Activated naive CD4-positive, alpha-beta T cell treated with anti-CD3 and anti-CD28 coated beads, Interleukin-2, amount 50 U/mL, for 24 hours (primary cell): ENCODE measurements around the gene SEMA5A.
"Not testable (repeated sequence)": the region's sequence is repeated elsewhere in the genome, so short reads cannot be mapped to it uniquely, and the experiment has no call there.

Experiments used
- H3K27ac Mint-ChIP-seq: one replicate; pipeline ENCODE4 v1.8.0; 2021; ENCODE audit warnings: mild to moderate bottlenecking, mixed read lengths
- H3K27me3 Mint-ChIP-seq: one replicate; pipeline ENCODE4 v1.8.0; 2021; ENCODE audit warnings: mixed read lengths
- H3K36me3 Mint-ChIP-seq: one replicate; pipeline ENCODE4 v1.8.0; 2021; ENCODE audit warnings: mixed read lengths
- H3K4me1 Mint-ChIP-seq: one replicate; pipeline ENCODE4 v1.8.0; 2021; ENCODE audit warnings: mixed read lengths
- H3K4me3 Mint-ChIP-seq: one replicate; pipeline ENCODE4 v1.8.0; 2021; ENCODE audit warnings: mild to moderate bottlenecking, mixed read lengths
- H3K9me3 Mint-ChIP-seq: one replicate; pipeline ENCODE4 v1.8.0; 2021; ENCODE audit warnings: mixed read lengths

The SEMA5A gene

DNA sequence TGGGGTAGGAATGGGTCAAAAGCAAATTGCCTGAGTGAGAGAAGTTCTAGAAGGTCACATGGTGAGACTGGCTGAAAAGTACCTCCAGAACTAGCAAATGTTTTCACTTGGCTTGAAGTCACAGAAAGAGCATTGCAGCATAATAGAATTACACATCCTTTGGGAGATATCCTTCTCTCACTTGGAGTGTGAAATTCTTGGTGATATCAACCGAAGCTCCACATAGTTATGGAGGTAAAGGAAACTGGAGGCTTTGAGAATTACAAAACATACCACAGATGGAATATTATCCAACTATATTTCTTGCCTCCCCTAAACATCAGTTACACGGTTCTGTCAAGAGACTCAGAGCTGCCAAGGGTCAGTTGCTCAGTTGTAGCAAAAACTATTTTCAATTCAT lies 182.4 kb downstream of the SEMA5A start:
- Mint-ChIP-seq H3K4me1 (peaks cover 5% of the 10 kb centered on the region), H3K4me3 (no peak overlapping the region), H3K27me3 (peaks cover 2% of the 10 kb centered on the region), H3K9me3 (peaks cover 4% of the 10 kb centered on the region), H3K36me3 (peaks cover 3% of the 10 kb centered on the region), H3K27ac (no peak overlapping the region)

GRCh38 chr5:9363026-9363425 lies 182.8 kb downstream of the SEMA5A start:
- Mint-ChIP-seq H3K27ac (no peak overlapping the region), H3K4me1 (peaks cover 5% of the 10 kb centered on the region), H3K27me3 (peaks cover 2% of the 10 kb centered on the region), H3K36me3 (peaks cover 3% of the 10 kb centered on the region), H3K9me3 (peaks cover 4% of the 10 kb centered on the region), H3K4me3 (no peak overlapping the region)

DNA sequence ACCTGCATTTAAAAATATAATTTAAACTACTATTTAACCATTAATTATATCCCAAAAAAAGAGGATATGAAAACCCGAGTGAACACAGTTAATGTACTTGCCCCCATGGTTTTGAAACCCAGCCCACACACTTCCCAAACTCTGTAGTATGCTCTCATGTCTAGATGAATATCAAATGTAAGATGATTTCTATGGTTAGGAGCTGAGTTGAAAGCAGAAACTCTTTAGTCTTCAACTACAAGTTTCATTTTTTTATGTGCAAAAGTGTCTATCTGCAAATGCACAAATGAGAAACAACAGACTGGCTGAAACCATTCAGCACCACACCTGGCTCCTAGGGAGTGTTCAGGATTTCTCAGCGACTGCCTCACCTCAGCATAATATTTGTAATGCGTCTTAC lies 183.3 kb downstream of the SEMA5A start:
- H3K4me1 Mint-ChIP-seq = peaks cover 5% of the 10 kb centered on the region
- H3K9me3 Mint-ChIP-seq = peaks cover 4% of the 10 kb centered on the region
- H3K27me3 Mint-ChIP-seq = peaks cover 2% of the 10 kb centered on the region
- H3K27ac Mint-ChIP-seq = no peak overlapping the region
- no peak overlapping the region for H3K4me3 Mint-ChIP-seq
- peaks cover 3% of the 10 kb centered on the region for H3K36me3 Mint-ChIP-seq

DNA sequence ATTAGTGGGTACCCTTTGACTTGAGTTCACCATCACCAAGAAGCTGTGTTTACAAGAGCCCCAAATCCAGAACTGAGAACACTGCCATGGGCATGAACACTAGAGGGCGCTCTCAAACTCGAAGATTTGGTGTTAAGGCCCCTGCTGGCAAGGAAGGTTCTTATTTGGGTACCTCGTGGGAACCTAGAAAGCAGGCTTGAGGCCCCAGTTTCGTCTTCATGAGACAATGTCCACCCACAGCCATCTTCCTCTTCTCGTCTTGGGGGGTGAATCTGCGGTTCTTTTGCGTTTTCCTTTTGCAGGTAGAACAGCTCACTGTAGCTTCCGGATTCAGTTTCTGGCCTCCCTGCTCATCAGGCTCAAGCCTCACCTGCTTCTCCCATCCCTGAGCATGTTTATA lies 184.0 kb downstream of the SEMA5A start:
- Mint-ChIP-seq H3K36me3 (peaks cover 3% of the 10 kb centered on the region), H3K4me3 (no peak overlapping the region), H3K27ac (no peak overlapping the region), H3K27me3 (peaks cover 2% of the 10 kb centered on the region), H3K4me1 (peaks cover 5% of the 10 kb centered on the region), H3K9me3 (peaks cover 4% of the 10 kb centered on the region)

GRCh38 chr5:9358961-9359685 lies 186.8 kb downstream of the SEMA5A start:
- Mint-ChIP-seq H3K27me3 (peaks cover 2% of the 10 kb centered on the region), H3K36me3 (peaks cover 3% of the 10 kb centered on the region), H3K4me3 (no peak overlapping the region), H3K27ac (no peak overlapping the region), H3K4me1 (peaks cover 5% of the 10 kb centered on the region), H3K9me3 (peaks cover 4% of the 10 kb centered on the region)

- Mint-ChIP-seq H3K4me3 (no peak overlapping the region), H3K9me3 (peaks cover under 1% of the 10 kb centered on the region), H3K4me1 (no peaks in the 10 kb centered on the region), H3K27ac (no peak overlapping the region), H3K36me3 (peaks cover under 1% of the 10 kb centered on the region), H3K27me3 (peaks cover under 1% of the 10 kb centered on the region)
Measured at GRCh38 chr5:9356351-9356825, 189.5 kb downstream of the SEMA5A start.

GRCh38 chr5:9354336-9355081 lies 191.4 kb downstream of the SEMA5A start:
- no peaks in the 10 kb centered on the region for H3K36me3 Mint-ChIP-seq
- no peak overlapping the region for H3K4me3 Mint-ChIP-seq
- no peaks in the 10 kb centered on the region for H3K27me3 Mint-ChIP-seq
- H3K9me3 Mint-ChIP-seq = no peaks in the 10 kb centered on the region
- no peaks in the 10 kb centered on the region for H3K4me1 Mint-ChIP-seq
- no peak overlapping the region for H3K27ac Mint-ChIP-seq

DNA sequence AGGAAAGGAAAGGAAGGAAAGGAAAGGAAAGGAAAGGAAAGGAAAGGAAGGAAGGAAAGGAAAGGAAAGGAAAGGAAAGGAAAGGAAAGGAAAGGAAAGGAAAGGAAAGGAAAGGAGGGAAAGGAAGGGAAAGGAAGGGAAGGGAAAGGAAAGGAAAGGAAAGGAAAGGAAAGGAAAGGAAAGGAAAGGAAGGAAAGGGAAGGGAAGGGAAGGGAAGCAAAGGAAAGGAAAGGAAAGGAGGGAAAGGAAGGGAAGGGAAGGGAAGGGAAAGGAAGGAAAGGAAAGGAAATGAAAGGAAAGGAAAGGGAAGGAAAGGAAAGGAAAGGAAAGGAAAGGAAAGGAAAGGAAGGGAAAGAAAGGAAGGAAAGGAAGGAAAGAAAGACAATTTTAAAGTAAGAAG lies 192.8 kb downstream of the SEMA5A start:
- not testable (repeated sequence) for H3K27me3 Mint-ChIP-seq, H3K4me3 Mint-ChIP-seq, H3K4me1 Mint-ChIP-seq, H3K27ac Mint-ChIP-seq, H3K36me3 Mint-ChIP-seq, H3K9me3 Mint-ChIP-seq

- no peaks in the 10 kb centered on the region for H3K27me3 Mint-ChIP-seq
- no peak overlapping the region for H3K27ac Mint-ChIP-seq
- H3K9me3 Mint-ChIP-seq = no peaks in the 10 kb centered on the region
- no peaks in the 10 kb centered on the region for H3K4me1 Mint-ChIP-seq
- no peak overlapping the region for H3K4me3 Mint-ChIP-seq
- no peaks in the 10 kb centered on the region for H3K36me3 Mint-ChIP-seq
Measured at GRCh38 chr5:9351546-9351945, 194.3 kb downstream of the SEMA5A start.

- no peak overlapping the region for H3K4me3 Mint-ChIP-seq
- no peaks in the 10 kb centered on the region for H3K27me3 Mint-ChIP-seq
- no peaks in the 10 kb centered on the region for H3K36me3 Mint-ChIP-seq
- no peaks in the 10 kb centered on the region for H3K4me1 Mint-ChIP-seq
- no peaks in the 10 kb centered on the region for H3K9me3 Mint-ChIP-seq
- no peak overlapping the region for H3K27ac Mint-ChIP-seq
Measured at GRCh38 chr5:9350301-9350797, 195.5 kb downstream of the SEMA5A start.

GRCh38 chr5:9348401-9348996 lies 197.4 kb downstream of the SEMA5A start:
- H3K27ac Mint-ChIP-seq = no peak overlapping the region
- no peak overlapping the region for H3K4me3 Mint-ChIP-seq
- H3K9me3 Mint-ChIP-seq = no peaks in the 10 kb centered on the region
- no peaks in the 10 kb centered on the region for H3K4me1 Mint-ChIP-seq
- no peaks in the 10 kb centered on the region for H3K36me3 Mint-ChIP-seq
- no peaks in the 10 kb centered on the region for H3K27me3 Mint-ChIP-seq

GRCh38 chr5:9347541-9348295 lies 198.2 kb downstream of the SEMA5A start:
- H3K36me3 Mint-ChIP-seq = no peaks in the 10 kb centered on the region

DNA sequence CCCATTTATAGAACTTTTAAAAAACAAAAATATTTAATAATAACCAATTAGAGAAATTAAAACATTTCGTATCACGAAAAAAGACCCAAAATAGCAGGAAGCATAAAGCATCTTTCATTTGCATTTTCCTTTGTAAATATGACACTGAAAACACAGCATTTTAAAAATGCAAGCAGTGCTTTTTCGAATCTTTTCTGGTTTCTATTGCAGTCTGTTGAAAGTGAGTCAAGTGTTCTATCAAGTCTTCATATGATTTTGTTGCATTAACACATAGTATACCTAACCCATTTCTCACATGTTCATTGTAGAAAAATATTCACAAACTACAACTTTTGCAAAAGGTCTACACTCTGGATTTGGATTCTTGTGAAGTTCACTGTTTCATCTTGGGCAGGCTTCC lies 198.8 kb downstream of the SEMA5A start:
- H3K27me3 Mint-ChIP-seq = no peaks in the 10 kb centered on the region
- H3K4me1 Mint-ChIP-seq = no peaks in the 10 kb centered on the region
- no peak overlapping the region for H3K27ac Mint-ChIP-seq
- H3K4me3 Mint-ChIP-seq = no peak overlapping the region
- H3K36me3 Mint-ChIP-seq = no peaks in the 10 kb centered on the region
- H3K9me3 Mint-ChIP-seq = no peaks in the 10 kb centered on the region

More at GRCh38 chr5:9347541-9348295, 198.2 kb downstream of the SEMA5A start:
- no peak overlapping the region for H3K4me3 Mint-ChIP-seq
- no peaks in the 10 kb centered on the region for H3K27me3 Mint-ChIP-seq
- no peaks in the 10 kb centered on the region for H3K9me3 Mint-ChIP-seq
- no peaks in the 10 kb centered on the region for H3K4me1 Mint-ChIP-seq
- no peak overlapping the region for H3K27ac Mint-ChIP-seq

GRCh38 chr5:9344751-9345240 lies 201.1 kb downstream of the SEMA5A start:
- no peaks in the 10 kb centered on the region for H3K27me3 Mint-ChIP-seq
- no peaks in the 10 kb centered on the region for H3K4me1 Mint-ChIP-seq
- no peak overlapping the region for H3K27ac Mint-ChIP-seq
- H3K9me3 Mint-ChIP-seq = no peaks in the 10 kb centered on the region
- H3K36me3 Mint-ChIP-seq = no peaks in the 10 kb centered on the region
- H3K4me3 Mint-ChIP-seq = no peak overlapping the region

- Mint-ChIP-seq H3K27ac (no peak overlapping the region), H3K9me3 (peaks cover 4% of the 10 kb centered on the region), H3K4me3 (no peak overlapping the region), H3K4me1 (no peaks in the 10 kb centered on the region), H3K27me3 (no peaks in the 10 kb centered on the region), H3K36me3 (no peaks in the 10 kb centered on the region)
Measured at GRCh38 chr5:9343146-9343850, 202.6 kb downstream of the SEMA5A start.
